Neutrophil (primary cell): ENCODE data around the gene AACS.

ENCODE experiments used
- H3K27ac ChIP-seq: fragments of 200-600 bp; sonication (generic); 2 replicates; pipeline ENCODE4 v1.5.1; 2016; ENCODE audit warnings: mild to moderate bottlenecking, moderate library complexity
- H3K27me3 ChIP-seq: fragments of 200-600 bp; sonication (generic); 2 replicates; pipeline ENCODE4 v1.6.0; 2016; ENCODE audit warnings: mild to moderate bottlenecking
- H3K36me3 ChIP-seq: fragments of 200-600 bp; sonication (generic); 2 replicates; pipeline ENCODE4 v1.5.1; 2017
- H3K4me1 ChIP-seq, 2 experiments: fragments of 200-600 bp in 1 of 2; sonication (generic) in 1 of 2; 1 replicate in 1 of 2; 2 replicates in 1 of 2; pipeline versions ENCODE4 v1.5.1 to v1.6.1; 2013 to 2016; ENCODE audit warnings: low read depth in 1 of 2, low read length in 1 of 2, mild to moderate bottlenecking in 1 of 2, moderate library complexity in 1 of 2; ENCODE audit not compliant: control insufficient read depth in 1 of 2, insufficient read depth in 1 of 2
- H3K4me3 ChIP-seq, 2 experiments: fragments of 200-600 bp in 1 of 2; sonication (generic) in 1 of 2; 1 replicate in 1 of 2; 2 replicates in 1 of 2; pipeline ENCODE4 v1.5.1; 2013 to 2016; ENCODE audit warnings: low read depth in 1 of 2, low read length in 1 of 2, mild to moderate bottlenecking in 1 of 2, moderate library complexity in 1 of 2
- H3K9me3 ChIP-seq: fragments of 200-600 bp; sonication (generic); 2 replicates; pipeline ENCODE4 v1.5.1; 2016
- CTCF ChIP-seq: fragments of 200-600 bp; sonication (generic); IDR thresholded peaks from 2 replicates; pipeline ENCODE4 v1.5.1; 2016; ENCODE audit warnings: antibody characterized with exemption

Gene AACS

GRCh38 chr12:125065021-125065918 lies at the start of gene AACS:
TSS of gene AACS (plus strand) at chr12:125065435. CDS start at chr12:125065585, 150 bp downstream.
- H3K27ac ChIP-seq, result peak within 1 kb of the TSS; percentile 76
- peaks cover 15% of the 10 kb centered on the region in 2 experiments for H3K4me1 ChIP-seq
- TF ChIP-seq CTCF, result peak; percentile 25
- peaks cover 27% of the 10 kb centered on the region for H3K27me3 ChIP-seq
- peak within 1 kb of the TSS; percentile 64 to 86 for H3K4me3 ChIP-seq
- H3K9me3 ChIP-seq, result no peaks in the 10 kb centered on the region
- no peaks in the 10 kb centered on the region for H3K36me3 ChIP-seq

- peaks cover 57% of the 10 kb centered on the region for H3K36me3 ChIP-seq
- H3K27ac ChIP-seq, result no peak overlapping the region
- no peak overlapping the region for H3K4me3 ChIP-seq
- H3K4me1 ChIP-seq, result peaks cover 0 to 9% of the 10 kb centered on the region in 2 experiments
- no peak for TF ChIP-seq CTCF
- H3K9me3 ChIP-seq, result no peaks in the 10 kb centered on the region
- no peaks in the 10 kb centered on the region for H3K27me3 ChIP-seq
These were observed 49.4 kb upstream of the AACS start for GRCh38 chr12:125015680-125016310.

GRCh38 chr12:125017801-125018200 lies 47.4 kb upstream of the AACS start:
- Histone ChIP-seq H3K36me3 (peaks cover 46% of the 10 kb centered on the region), H3K4me3 (no peak overlapping the region), H3K9me3 (no peaks in the 10 kb centered on the region), H3K4me1 (peaks cover 0 to 9% of the 10 kb centered on the region in 2 experiments), H3K27me3 (no peaks in the 10 kb centered on the region), H3K27ac (no peak overlapping the region)
- TF ChIP-seq CTCF, result no peak

- Histone ChIP-seq H3K4me1 (peaks cover 0 to 9% of the 10 kb centered on the region in 2 experiments), H3K4me3 (no peak overlapping the region), H3K36me3 (peaks cover 45% of the 10 kb centered on the region)
These were observed 46.9 kb upstream of the AACS start for GRCh38 chr12:125018356-125018755.

GRCh38 chr12:125021096-125021495 lies 44.1 kb upstream of the AACS start:
- TF ChIP-seq CTCF, result no peak
- Histone ChIP-seq H3K4me3 (no peak overlapping the region), H3K27ac (no peak overlapping the region), H3K9me3 (no peaks in the 10 kb centered on the region), H3K4me1 (peaks cover 0 to 1% of the 10 kb centered on the region in 2 experiments), H3K36me3 (peaks cover 32% of the 10 kb centered on the region), H3K27me3 (no peaks in the 10 kb centered on the region)

More at GRCh38 chr12:125018356-125018755, 46.9 kb upstream of the AACS start:
- Histone ChIP-seq H3K27me3 (no peaks in the 10 kb centered on the region), H3K9me3 (no peaks in the 10 kb centered on the region), H3K27ac (no peak overlapping the region)
- no peak for TF ChIP-seq CTCF
